GM21423 (cell line): ENCODE measurements around the gene SIGLEC6.

Source experiments
- ATAC-seq: cut with Tn5 transposase; IDR thresholded peaks from one replicate; pipeline ENCODE4 v1.9.1; 2021; ENCODE audit warnings: mild to moderate bottlenecking, moderate library complexity; ENCODE audit not compliant: unreplicated experiment

SIGLEC6 gene

GRCh38 chr19:51549533-51550324 is 18.3 kb upstream of the SIGLEC6 start:
- no peak for ATAC-seq

DNA sequence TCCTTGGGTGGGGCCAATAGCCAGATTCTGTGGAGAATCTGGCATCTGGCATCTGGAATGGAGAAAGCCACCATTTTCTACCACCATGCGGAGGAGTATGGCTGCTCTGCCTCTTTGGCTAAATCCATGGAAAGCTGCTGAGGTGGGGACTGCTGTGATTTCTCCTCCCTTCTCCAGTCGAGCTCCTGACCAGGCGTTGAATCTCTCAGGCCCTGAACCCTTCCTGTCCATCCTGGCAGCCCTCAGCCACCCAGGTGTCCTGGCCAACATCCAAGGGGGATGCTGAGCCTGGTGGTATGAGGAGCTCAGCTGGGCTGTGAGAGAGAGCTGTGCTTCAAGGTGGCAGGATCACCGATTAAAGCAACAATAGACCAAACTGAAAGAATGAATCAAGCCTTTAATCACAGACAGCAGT is 17.4 kb upstream of the SIGLEC6 start:
- ATAC-seq = no peak

DNA sequence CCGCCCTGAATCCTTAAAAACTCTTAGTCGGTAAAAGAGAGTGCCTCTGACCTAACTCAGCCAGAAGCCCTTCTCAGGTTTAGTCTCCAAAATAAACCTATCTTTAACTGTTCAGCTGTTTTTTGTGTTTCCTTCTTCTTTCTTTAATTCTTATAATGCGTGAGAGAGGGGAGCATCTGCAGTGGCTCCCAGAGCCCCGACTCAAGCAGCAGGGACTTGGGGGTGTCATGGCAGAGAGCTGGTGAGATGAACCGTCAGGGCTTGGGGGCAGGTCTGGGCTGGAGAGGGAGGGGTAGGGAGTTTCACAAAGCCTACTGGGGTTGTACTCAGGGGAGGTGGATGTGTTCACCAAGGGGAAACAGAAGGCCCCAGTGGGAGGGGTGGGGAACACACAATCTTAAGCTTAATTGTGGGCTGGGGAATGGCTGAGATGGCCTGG is 16.8 kb upstream of the SIGLEC6 start:
- ATAC-seq = no peak

DNA sequence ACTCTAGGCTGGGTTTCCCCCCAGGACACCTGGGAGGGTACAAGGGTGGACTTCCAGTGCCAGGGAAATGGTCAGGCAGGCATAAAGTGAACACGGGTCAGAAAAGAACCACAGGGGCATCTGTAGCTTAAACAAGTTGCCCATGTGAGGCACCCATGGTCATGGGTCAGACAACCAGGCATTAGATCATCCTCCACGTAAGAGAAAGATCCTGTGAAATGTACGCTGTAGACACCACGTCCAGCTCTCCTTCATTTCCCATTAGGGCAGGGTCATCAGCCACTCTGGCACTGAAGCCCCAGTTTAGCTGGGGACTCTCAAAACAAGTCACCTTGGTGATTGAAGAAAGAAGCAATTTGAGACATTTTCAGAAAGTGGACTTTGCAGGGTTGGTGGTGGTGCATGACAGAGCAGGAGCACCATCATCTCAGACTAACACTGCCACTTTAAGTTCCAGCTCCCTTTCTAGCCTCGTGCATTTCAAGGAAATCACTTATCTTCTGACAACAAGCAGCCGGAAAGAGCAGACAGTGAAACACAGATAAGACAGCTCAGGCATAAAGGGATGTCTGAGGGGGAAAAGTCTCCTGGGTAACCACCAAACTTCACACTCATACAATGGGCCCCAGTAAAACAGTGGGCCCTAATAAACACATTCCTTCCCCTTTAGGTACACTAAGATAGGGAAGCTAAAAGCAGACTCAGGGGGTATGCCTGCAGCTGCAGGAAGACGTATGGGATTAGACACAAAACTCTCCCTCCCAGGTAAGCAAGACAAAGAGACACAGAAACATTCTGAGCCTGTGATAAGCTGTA is 16.1 kb upstream of the SIGLEC6 start:
- no peak for ATAC-seq

- no peak for ATAC-seq
Observed at GRCh38 chr19:51546650-51547396, 15.4 kb upstream of the SIGLEC6 start.

DNA sequence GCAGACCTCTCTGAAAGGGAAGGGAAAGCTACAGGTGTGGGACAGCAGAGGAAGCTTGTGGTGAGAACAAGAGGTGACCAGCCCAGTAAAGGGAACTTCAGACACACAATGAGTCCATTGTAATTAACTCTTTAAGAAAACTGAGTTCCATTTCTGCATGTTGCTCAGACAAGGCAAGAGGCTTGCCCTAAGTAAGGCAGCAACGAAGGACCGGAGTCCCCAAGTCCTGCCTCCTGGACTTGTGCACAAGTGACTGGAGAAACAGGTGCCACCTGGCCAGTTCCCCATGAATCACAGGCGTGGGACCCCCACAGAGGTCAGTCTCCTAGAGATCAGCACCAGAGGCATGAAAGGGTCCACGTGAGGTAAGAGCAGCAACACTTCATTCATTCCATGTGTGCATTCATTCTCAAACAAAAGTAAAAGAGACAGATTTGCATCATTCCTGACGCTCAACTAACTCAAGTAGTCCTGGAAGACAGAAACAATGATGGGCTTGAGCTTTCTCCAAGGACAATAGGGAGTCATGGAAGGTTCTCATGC is 14.7 kb upstream of the SIGLEC6 start:
- no peak for ATAC-seq

DNA sequence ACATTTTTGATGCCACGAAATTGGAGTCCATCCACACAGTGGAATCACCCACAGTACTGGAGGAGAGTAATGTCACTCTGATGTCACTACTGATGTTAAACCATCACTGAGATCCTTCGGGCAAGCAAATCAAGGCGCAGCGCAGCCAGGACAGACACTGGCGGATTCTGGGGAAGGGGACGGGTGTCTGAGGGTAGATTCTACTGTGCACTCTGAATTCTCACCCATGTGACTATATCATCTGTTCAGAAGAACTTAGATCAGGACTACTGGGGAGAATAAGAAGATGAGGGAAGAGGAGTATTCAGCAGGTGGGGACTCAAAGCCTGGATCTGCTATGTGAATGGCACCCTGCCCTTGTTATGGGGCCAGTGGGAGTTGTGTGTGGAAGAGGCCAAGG is 12.6 kb upstream of the SIGLEC6 start:
- no peak for ATAC-seq

DNA sequence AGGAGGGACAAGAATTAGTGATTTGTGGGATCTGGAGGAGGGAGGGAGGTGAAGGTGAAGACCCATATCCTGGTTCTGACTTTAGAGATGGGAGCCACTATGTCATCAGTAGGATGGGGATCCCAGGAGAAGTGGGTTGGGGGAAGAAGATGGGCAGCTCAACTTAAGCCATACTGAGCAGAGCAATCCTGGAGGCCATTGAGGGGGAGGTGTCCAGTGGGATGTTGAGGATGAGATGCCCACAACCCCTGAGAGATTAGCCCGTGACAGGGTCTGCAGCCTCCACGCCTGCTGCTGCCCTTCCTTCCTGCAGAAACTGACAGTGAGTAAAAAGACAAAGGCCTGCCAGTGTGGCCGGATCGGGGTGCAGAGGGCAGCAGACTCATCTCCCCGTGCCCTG is 11.2 kb upstream of the SIGLEC6 start:
- ATAC-seq = no peak

GRCh38 chr19:51541458-51542357 is 10.2 kb upstream of the SIGLEC6 start:
- no peak for ATAC-seq

- ATAC-seq = no peak
Observed at GRCh38 chr19:51539821-51540366, 8.4 kb upstream of the SIGLEC6 start.

GRCh38 chr19:51535535-51535934 is 4.1 kb upstream of the SIGLEC6 start:
- ATAC-seq = no peak

DNA sequence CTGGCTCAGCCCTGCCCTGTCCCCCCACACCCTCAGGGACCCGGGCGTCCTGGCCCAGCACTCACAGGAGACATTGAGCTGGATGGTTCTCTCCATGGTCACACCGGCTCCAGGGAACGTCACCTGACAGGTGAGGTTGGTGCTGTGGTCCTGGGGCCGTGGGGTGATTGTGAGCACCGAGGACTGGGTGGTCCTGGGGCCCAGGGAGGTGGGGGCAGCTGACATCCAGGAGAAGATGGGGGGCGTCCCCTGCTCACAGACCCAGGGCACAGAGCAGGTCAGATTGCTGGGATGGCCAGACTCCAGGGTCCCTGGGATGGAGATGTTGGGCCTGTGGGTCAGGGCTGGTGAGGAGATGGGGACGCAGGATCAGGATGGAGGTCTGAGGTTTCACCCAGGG is 854 bp downstream of the SIGLEC6 start:
- no peak for ATAC-seq

- ATAC-seq = no peak
Observed at GRCh38 chr19:51529301-51529700, 2.2 kb downstream of the SIGLEC6 start.

DNA sequence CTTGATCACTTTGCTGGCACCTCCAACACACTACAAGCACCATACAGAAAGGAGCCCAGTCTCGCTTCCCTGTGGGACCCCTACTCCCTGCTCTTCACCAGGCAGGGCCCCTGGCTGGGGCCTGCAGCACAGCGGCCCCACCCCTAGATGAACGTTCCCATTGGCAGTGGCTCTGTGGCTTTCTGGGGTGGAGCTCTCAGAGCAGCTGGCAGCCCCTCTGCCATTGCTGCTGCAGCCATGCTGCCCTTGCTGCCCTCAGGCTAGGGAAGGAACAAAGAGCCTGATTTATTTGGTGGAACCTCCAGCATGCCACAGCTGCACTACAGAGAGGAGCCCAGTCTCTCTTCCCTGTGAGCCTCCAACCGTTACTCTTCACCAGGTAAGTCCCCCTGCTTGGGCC is 5.8 kb downstream of the SIGLEC6 start:
- ATAC-seq = no peak

- ATAC-seq = no peak
Observed at GRCh38 chr19:51524666-51525264, 6.7 kb downstream of the SIGLEC6 start.

- no peak for ATAC-seq
Observed at GRCh38 chr19:51521781-51522180, 9.7 kb downstream of the SIGLEC6 start.

DNA sequence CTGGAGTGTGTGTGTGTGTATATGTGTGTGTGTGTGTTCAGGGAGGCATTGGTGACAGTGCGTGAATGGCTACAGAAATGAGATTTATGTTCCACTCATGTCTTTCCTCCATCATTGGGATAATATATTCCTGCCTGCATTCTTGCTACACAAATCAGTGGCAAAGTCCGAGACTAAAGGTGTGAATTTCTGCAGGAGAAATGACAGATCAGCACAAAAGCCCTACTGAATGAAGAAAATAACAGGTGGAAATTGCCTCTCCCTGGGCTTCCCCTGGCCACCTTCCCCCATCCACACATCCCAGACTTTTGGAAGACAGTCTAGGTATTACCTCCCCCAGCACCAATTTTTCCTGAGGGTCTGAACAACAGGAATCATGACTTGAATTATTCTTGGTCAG is 10.1 kb downstream of the SIGLEC6 start:
- ATAC-seq = no peak

GRCh38 chr19:51520728-51521127 is 10.7 kb downstream of the SIGLEC6 start:
- ATAC-seq = no peak

- ATAC-seq = no peak
Observed at GRCh38 chr19:51514866-51515481, 16.5 kb downstream of the SIGLEC6 start.
